ENCODE measurements around the gene EVI2A.

DNA sequence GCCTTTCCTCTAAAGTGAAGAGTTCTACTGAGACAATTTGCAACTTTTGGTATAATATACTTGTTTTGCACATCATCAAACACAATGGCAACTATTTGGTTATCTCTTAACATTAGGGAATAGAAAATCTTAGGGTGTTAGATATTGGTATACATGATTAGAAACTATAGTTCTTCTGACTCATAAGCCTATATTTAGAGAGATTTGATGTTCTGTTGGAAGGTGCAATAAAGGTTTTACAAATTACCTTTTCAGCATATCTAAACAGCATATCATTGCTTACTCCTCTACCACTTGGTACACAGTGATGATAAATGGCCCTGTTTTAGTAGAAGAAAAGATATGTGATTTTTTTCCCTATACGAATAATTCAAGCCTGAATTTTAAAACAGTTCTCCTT is 13.8 kb downstream of the EVI2A start:
- TF ChIP-seq, protein P1, sequence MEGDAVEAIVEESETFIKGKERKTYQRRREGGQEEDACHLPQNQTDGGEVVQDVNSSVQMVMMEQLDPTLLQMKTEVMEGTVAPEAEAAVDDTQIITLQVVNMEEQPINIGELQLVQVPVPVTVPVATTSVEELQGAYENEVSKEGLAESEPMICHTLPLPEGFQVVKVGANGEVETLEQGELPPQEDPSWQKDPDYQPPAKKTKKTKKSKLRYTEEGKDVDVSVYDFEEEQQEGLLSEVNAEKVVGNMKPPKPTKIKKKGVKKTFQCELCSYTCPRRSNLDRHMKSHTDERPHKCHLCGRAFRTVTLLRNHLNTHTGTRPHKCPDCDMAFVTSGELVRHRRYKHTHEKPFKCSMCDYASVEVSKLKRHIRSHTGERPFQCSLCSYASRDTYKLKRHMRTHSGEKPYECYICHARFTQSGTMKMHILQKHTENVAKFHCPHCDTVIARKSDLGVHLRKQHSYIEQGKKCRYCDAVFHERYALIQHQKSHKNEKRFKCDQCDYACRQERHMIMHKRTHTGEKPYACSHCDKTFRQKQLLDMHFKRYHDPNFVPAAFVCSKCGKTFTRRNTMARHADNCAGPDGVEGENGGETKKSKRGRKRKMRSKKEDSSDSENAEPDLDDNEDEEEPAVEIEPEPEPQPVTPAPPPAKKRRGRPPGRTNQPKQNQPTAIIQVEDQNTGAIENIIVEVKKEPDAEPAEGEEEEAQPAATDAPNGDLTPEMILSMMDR (conservative IDR thresholded peaks at IDR 0.05; ENCODE audit: low read length) = no peak
- TF ChIP-seq EZH2phosphoT487 (IDR thresholded peaks at IDR 0.05; ENCODE audit: borderline replicate concordance) = no peak

Data from Loucy (cell line).